ENCODE data around the gene FBLN7.

FBLN7 gene

DNA sequence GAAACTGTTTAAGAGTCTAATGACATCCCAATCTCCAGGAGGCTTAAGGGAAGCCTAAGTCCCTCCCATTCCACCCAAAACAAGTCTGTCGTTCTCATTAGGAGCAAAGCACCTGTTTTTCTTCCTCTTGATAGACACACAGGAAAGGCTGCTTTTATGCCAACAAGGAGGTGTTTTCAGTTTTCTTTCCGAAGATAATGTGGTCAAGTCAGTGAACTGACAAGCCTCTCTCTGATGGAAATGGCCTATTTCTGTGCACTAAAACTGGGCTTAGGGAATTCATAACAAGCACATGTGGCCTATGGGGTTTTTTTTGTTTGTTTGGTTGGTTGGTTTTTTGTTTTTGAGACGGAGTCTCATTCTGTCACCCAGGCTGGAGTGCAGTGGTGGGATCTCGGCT, 36.2 kb downstream of the FBLN7 start (continued):
- TF ChIP-seq, protein P1, sequence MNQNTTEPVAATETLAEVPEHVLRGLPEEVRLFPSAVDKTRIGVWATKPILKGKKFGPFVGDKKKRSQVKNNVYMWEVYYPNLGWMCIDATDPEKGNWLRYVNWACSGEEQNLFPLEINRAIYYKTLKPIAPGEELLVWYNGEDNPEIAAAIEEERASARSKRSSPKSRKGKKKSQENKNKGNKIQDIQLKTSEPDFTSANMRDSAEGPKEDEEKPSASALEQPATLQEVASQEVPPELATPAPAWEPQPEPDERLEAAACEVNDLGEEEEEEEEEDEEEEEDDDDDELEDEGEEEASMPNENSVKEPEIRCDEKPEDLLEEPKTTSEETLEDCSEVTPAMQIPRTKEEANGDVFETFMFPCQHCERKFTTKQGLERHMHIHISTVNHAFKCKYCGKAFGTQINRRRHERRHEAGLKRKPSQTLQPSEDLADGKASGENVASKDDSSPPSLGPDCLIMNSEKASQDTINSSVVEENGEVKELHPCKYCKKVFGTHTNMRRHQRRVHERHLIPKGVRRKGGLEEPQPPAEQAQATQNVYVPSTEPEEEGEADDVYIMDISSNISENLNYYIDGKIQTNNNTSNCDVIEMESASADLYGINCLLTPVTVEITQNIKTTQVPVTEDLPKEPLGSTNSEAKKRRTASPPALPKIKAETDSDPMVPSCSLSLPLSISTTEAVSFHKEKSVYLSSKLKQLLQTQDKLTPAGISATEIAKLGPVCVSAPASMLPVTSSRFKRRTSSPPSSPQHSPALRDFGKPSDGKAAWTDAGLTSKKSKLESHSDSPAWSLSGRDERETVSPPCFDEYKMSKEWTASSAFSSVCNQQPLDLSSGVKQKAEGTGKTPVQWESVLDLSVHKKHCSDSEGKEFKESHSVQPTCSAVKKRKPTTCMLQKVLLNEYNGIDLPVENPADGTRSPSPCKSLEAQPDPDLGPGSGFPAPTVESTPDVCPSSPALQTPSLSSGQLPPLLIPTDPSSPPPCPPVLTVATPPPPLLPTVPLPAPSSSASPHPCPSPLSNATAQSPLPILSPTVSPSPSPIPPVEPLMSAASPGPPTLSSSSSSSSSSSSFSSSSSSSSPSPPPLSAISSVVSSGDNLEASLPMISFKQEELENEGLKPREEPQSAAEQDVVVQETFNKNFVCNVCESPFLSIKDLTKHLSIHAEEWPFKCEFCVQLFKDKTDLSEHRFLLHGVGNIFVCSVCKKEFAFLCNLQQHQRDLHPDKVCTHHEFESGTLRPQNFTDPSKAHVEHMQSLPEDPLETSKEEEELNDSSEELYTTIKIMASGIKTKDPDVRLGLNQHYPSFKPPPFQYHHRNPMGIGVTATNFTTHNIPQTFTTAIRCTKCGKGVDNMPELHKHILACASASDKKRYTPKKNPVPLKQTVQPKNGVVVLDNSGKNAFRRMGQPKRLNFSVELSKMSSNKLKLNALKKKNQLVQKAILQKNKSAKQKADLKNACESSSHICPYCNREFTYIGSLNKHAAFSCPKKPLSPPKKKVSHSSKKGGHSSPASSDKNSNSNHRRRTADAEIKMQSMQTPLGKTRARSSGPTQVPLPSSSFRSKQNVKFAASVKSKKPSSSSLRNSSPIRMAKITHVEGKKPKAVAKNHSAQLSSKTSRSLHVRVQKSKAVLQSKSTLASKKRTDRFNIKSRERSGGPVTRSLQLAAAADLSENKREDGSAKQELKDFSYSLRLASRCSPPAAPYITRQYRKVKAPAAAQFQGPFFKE (tag by site-specific recombination; IDR thresholded peaks at IDR 0.05; ENCODE audit: borderline replicate concordance), result no peak

DNA sequence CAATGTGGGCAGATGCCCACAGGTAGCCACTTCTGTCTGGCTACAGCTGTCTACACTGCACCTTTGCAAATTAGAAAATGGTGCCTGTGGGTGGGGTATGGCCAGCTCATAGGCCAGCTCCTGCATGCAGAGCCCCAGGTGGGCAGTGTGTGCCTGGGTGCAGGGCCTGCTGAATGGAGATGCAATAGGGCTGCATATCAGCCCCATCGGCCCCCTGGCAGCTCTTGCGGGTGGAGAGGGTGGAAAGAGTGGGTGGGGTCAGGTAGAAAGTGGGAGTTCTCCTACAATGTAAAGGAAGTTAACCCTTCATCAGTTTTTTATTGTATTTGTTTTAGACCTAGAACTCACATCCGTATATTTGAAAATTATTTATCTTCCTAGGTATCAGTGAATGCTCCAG, 37.1 kb downstream of the FBLN7 start:
- Histone ChIP-seq H3K9me3 (ENCODE audit: control insufficient read depth, insufficient read depth, low read depth, low read length) (no peaks in the 10 kb centered on the region), H3K36me3 (ENCODE audit: control insufficient read depth in 2 of 2, insufficient read depth in 1 of 2, low read length in 2 of 2) (no peaks in the 10 kb centered on the region), H3K4me3 (ENCODE audit: low read depth, low read length) (no peak overlapping the region), H3K27ac (ENCODE audit: extremely low read depth, low read depth, low read length) (no peak overlapping the region), H3K4me1 (ENCODE audit: control insufficient read depth, insufficient read depth, low read length) (no peaks in the 10 kb centered on the region)
- ChIA-PET CTCF (no interaction called here), POLR2A (no interaction called here)
- peak; percentile 66 for TF ChIP-seq EGR2 (tag by site-specific recombination; IDR thresholded peaks at IDR 0.05; ENCODE audit: low read depth)
- TF ChIP-seq, protein P2, sequence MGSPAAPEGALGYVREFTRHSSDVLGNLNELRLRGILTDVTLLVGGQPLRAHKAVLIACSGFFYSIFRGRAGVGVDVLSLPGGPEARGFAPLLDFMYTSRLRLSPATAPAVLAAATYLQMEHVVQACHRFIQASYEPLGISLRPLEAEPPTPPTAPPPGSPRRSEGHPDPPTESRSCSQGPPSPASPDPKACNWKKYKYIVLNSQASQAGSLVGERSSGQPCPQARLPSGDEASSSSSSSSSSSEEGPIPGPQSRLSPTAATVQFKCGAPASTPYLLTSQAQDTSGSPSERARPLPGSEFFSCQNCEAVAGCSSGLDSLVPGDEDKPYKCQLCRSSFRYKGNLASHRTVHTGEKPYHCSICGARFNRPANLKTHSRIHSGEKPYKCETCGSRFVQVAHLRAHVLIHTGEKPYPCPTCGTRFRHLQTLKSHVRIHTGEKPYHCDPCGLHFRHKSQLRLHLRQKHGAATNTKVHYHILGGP (tag by site-specific recombination; IDR thresholded peaks at IDR 0.05), result no peak
- no peak for TF ChIP-seq WT1 (tag by site-specific recombination; IDR thresholded peaks at IDR 0.05)
- TF ChIP-seq, protein P1 (tag by site-specific recombination; IDR thresholded peaks at IDR 0.05; ENCODE audit: borderline replicate concordance), result no peak

DNA sequence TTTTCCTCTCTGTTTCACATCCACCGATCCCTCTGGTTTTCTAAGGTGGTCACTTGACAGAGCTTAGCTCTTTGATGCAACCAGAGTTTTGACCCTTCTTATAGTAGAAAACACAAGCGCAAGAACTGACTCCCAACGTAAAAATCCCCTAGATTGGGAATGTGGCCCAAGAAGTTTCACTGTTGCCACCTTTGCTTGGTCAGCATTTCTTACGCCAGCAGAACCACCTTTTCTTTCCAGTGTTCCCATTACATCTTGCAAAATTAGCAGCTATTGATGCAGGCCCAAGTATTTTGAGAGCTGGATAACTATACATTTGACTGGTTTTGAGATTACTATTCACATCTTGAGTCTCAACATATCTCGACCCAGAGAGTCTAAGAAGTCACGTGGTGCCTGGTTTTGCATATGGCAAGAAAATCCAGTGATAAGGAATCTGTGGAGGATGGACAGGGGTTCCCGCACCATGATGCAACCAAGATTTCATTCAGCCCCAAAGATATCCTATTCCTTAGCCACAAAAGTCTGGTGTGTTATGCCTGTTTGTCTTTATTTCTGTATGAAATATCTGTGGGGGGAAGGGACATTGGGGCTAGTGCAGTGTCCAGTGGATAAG, 37.9 kb downstream of the FBLN7 start:
- TF ChIP-seq TRIM28 (IDR thresholded peaks at IDR 0.05; ENCODE audit: borderline replicate concordance, low read length), result no peak
- H3K4me1 ChIP-seq (ENCODE audit: control insufficient read depth, insufficient read depth, low read length), result no peaks in the 10 kb centered on the region
- ChIA-PET POLR2A (no interaction called here), CTCF (no interaction called here)
- H3K27ac ChIP-seq (ENCODE audit: extremely low read depth, low read depth, low read length), result no peak overlapping the region
- no peak overlapping the region for H3K4me3 ChIP-seq (ENCODE audit: low read depth, low read length)
- no peaks in the 10 kb centered on the region for H3K36me3 ChIP-seq (ENCODE audit: control insufficient read depth in 2 of 2, insufficient read depth in 1 of 2, low read length in 2 of 2)
- no peaks in the 10 kb centered on the region for H3K9me3 ChIP-seq (ENCODE audit: control insufficient read depth, insufficient read depth, low read depth, low read length)

Measured in HEK293 (cell line).